ENCODE results near the gene GPC2.

DNA sequence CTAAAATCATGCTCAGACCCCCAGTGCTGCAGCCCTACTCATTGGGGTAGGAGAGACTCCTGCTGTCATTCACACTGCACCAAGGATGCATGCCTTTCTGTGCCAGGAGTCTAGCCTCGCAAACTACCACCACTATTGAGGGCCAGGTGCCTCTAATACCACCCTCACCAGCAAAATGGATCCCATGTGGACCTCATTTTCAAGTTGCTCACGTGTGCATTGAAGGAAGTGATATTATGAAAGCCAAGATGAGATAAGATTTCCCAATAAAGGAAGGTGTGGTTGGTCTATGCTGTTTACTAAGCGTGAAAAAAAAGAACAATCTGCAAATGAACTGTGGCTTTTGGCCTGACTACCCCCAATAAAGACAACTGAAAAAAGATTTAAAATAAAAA, 35.6 kb downstream of the GPC2 start:
- no peak for TF ChIP-seq EZH2phosphoT487 (IDR thresholded peaks at IDR 0.05; ENCODE audit: borderline replicate concordance)
- TF ChIP-seq POLR2A (IDR thresholded peaks at IDR 0.05; ENCODE audit: borderline replicate concordance, extremely low read depth, insufficient read depth, insufficient read length) = no peak
- TF ChIP-seq, protein P1, sequence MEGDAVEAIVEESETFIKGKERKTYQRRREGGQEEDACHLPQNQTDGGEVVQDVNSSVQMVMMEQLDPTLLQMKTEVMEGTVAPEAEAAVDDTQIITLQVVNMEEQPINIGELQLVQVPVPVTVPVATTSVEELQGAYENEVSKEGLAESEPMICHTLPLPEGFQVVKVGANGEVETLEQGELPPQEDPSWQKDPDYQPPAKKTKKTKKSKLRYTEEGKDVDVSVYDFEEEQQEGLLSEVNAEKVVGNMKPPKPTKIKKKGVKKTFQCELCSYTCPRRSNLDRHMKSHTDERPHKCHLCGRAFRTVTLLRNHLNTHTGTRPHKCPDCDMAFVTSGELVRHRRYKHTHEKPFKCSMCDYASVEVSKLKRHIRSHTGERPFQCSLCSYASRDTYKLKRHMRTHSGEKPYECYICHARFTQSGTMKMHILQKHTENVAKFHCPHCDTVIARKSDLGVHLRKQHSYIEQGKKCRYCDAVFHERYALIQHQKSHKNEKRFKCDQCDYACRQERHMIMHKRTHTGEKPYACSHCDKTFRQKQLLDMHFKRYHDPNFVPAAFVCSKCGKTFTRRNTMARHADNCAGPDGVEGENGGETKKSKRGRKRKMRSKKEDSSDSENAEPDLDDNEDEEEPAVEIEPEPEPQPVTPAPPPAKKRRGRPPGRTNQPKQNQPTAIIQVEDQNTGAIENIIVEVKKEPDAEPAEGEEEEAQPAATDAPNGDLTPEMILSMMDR (IDR thresholded peaks at IDR 0.05 in 2 of 3, conservative IDR thresholded peaks at IDR 0.05 in 1 of 3; ENCODE audit: borderline replicate concordance in 1 of 3, insufficient read depth in 1 of 3, low read depth in 2 of 3, low read length in 2 of 3) = no peak
- TF ChIP-seq EZH2 (IDR thresholded peaks at IDR 0.05) = no peak
- no peak for TF ChIP-seq RAD21 (IDR thresholded peaks at IDR 0.05; ENCODE audit: low read depth)
- TF ChIP-seq CEBPB (IDR thresholded peaks at IDR 0.05; ENCODE audit: low read depth) = no peak
- TF ChIP-seq POLR2AphosphoS5 (IDR thresholded peaks at IDR 0.05; ENCODE audit: low read depth, low read length) = no peak
- TF ChIP-seq, protein P2, sequence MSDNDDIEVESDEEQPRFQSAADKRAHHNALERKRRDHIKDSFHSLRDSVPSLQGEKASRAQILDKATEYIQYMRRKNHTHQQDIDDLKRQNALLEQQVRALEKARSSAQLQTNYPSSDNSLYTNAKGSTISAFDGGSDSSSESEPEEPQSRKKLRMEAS (IDR thresholded peaks at IDR 0.05) = no peak
- no peak for TF ChIP-seq SRF (IDR thresholded peaks at IDR 0.05; ENCODE audit: low read depth)

Measured in HCT116 (cell line).